Measurements from ENCODE around the gene TIMM50. TPM values are rescaled to one million over a fixed set of nuclear protein-coding genes. Genes with fewer than 3 reads are reported as not detected.

TIMM50 gene
- total and polyA plus RNA-seq, 2 of the 13 experiments (the other 11 are each of a cell fraction or from before 2014, with no cell fraction given), result 91.1 to 92.5 TPM

DNA sequence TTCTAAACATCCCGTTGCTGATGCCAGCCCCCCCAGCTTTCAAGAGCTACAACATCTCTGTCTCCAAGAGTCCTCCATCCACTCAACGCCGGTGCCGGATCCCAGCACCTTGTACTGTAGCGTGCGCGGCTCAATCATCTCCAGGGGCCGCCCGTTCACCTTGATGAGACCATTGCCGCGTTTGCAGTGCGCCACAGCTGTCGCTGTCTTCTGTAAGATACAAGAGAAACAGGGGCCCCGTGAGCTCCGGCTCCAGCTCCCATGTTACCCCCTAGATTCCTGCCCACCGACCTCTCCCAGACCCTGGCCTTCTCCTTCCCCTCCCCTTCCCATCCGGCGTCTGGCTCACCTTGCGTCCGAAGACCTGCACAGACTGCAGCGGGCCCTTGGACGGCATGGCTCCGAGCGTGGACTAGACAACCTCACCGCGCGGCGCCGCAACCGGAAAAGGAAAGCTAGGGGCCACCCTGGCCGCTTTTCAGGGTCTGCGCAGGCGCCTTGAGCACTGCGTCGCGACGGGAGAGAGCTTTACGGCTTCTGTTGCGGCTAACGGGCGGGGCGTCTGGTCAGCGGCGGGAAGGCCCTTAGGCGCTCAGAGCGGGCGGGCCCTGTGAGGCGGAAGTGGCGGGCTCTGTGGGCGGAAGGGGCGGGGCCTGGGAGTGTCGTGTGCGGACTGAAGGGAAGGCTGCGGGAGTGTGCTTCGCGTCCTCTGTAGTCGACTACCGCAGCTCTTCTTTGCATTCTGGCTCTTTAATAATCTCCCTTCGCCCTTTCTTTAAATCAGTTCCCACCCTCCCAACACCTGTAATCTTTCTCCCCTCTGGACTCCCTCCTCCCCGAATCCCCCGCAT lies 44.9 kb upstream of the TIMM50 start, which contains the start of gene RPS16 (continued):
- TF ChIP-seq, protein P1, sequence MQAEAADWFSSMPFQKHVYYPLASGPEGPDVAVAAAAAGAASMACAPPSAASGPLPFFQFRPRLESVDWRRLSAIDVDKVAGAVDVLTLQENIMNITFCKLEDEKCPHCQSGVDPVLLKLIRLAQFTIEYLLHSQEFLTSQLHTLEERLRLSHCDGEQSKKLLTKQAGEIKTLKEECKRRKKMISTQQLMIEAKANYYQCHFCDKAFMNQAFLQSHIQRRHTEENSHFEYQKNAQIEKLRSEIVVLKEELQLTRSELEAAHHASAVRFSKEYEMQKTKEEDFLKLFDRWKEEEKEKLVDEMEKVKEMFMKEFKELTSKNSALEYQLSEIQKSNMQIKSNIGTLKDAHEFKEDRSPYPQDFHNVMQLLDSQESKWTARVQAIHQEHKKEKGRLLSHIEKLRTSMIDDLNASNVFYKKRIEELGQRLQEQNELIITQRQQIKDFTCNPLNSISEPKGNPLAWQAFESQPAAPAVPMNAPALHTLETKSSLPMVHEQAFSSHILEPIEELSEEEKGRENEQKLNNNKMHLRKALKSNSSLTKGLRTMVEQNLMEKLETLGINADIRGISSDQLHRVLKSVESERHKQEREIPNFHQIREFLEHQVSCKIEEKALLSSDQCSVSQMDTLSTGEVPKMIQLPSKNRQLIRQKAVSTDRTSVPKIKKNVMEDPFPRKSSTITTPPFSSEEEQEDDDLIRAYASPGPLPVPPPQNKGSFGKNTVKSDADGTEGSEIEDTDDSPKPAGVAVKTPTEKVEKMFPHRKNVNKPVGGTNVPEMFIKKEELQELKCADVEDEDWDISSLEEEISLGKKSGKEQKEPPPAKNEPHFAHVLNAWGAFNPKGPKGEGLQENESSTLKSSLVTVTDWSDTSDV (CRISPR knock-in tag; IDR thresholded peaks at IDR 0.05), result no peak
- TF ChIP-seq ZNF878 (CRISPR knock-in tag; IDR thresholded peaks at IDR 0.05), result no peak; the same call in 1 of the 2 replicates
- TF ChIP-seq, protein P2, sequence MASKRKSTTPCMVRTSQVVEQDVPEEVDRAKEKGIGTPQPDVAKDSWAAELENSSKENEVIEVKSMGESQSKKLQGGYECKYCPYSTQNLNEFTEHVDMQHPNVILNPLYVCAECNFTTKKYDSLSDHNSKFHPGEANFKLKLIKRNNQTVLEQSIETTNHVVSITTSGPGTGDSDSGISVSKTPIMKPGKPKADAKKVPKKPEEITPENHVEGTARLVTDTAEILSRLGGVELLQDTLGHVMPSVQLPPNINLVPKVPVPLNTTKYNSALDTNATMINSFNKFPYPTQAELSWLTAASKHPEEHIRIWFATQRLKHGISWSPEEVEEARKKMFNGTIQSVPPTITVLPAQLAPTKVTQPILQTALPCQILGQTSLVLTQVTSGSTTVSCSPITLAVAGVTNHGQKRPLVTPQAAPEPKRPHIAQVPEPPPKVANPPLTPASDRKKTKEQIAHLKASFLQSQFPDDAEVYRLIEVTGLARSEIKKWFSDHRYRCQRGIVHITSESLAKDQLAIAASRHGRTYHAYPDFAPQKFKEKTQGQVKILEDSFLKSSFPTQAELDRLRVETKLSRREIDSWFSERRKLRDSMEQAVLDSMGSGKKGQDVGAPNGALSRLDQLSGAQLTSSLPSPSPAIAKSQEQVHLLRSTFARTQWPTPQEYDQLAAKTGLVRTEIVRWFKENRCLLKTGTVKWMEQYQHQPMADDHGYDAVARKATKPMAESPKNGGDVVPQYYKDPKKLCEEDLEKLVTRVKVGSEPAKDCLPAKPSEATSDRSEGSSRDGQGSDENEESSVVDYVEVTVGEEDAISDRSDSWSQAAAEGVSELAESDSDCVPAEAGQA (IDR thresholded peaks at IDR 0.05; ENCODE audit: low read depth), result no peak
- TF ChIP-seq, protein P2 (CRISPR knock-in tag; IDR thresholded peaks at IDR 0.05; ENCODE audit: borderline replicate concordance), result no peak; the same call in 1 of the 2 replicates
- TF ChIP-seq RBM22 (optimal IDR thresholded peaks at IDR 0.05; ENCODE audit: low read length), result peak; percentile 54
- no peak for TF ChIP-seq ZNF484 (CRISPR knock-in tag; IDR thresholded peaks at IDR 0.05; ENCODE audit: borderline replicate concordance, low read depth)
- peak; percentile 96 for TF ChIP-seq HDAC1 (CRISPR knock-in tag; IDR thresholded peaks at IDR 0.05)
- 0 out of 2 replicates have a peak, but pooled peaks have one; percentile 23 for TF ChIP-seq KDM4B (CRISPR knock-in tag; IDR thresholded peaks at IDR 0.05)
- TF ChIP-seq, protein P3, sequence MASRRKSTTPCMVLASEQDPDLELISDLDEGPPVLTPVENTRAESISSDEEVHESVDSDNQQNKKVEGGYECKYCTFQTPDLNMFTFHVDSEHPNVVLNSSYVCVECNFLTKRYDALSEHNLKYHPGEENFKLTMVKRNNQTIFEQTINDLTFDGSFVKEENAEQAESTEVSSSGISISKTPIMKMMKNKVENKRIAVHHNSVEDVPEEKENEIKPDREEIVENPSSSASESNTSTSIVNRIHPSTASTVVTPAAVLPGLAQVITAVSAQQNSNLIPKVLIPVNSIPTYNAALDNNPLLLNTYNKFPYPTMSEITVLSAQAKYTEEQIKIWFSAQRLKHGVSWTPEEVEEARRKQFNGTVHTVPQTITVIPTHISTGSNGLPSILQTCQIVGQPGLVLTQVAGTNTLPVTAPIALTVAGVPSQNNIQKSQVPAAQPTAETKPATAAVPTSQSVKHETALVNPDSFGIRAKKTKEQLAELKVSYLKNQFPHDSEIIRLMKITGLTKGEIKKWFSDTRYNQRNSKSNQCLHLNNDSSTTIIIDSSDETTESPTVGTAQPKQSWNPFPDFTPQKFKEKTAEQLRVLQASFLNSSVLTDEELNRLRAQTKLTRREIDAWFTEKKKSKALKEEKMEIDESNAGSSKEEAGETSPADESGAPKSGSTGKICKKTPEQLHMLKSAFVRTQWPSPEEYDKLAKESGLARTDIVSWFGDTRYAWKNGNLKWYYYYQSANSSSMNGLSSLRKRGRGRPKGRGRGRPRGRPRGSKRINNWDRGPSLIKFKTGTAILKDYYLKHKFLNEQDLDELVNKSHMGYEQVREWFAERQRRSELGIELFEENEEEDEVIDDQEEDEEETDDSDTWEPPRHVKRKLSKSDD (CRISPR knock-in tag; IDR thresholded peaks at IDR 0.05; ENCODE audit: low read depth), result peak; percentile 63; the same call in 1 of the 2 replicates
- peak; percentile 81 for TF ChIP-seq MEF2D (CRISPR knock-in tag; IDR thresholded peaks at IDR 0.05)
- peak; percentile 43; the same call in 1 of the 2 replicates for TF ChIP-seq ZNF44 (CRISPR knock-in tag; IDR thresholded peaks at IDR 0.05)
- TF ChIP-seq ZBTB7A (CRISPR knock-in tag; IDR thresholded peaks at IDR 0.05), result peak; percentile 41; the same call in 1 of the 2 replicates
- TF ChIP-seq NR3C1 (CRISPR knock-in tag; IDR thresholded peaks at IDR 0.05), result no peak
- TF ChIP-seq ZNF136 (CRISPR knock-in tag; IDR thresholded peaks at IDR 0.05; ENCODE audit: low read depth), result 0 out of 2 replicates have a peak, but pooled peaks have one; percentile 27
- peak; percentile 96 for TF ChIP-seq IRF2 (CRISPR knock-in tag; IDR thresholded peaks at IDR 0.05)

All from HepG2 (cell line).